HepG2 (cell line): ENCODE measurements around the gene NFATC4. TPM values are rescaled to one million over a fixed set of nuclear protein-coding genes. Genes with fewer than 3 reads are reported as not detected.

ENCODE experiments used
- CREB1 ChIP-seq, 2 experiments: fragments of 450-650 bp in 1 of 2; IDR thresholded peaks; 2 replicates each; pipeline ENCODE4 v1.6.1; 2016 to 2017; ENCODE audit warnings: control low read depth in 1 of 2, mild to moderate bottlenecking in 1 of 2, missing compliant biosample characterization in 1 of 2, missing genetic modification characterization in 1 of 2
- DMAP1 ChIP-seq: IDR thresholded peaks from 2 replicates; pipeline ENCODE4 v1.6.1; 2016
- HES4 ChIP-seq: sonication (generic); formaldehyde crosslinking; IDR thresholded peaks from 2 replicates; pipeline ENCODE4 v1.9.0; 2021; ENCODE audit warnings: mild to moderate bottlenecking, missing genetic modification reagents, borderline replicate concordance
- HOXA9 ChIP-seq: sonication (generic); formaldehyde crosslinking; IDR thresholded peaks from 2 replicates; pipeline ENCODE4 v1.8.1; 2022; ENCODE audit warnings: missing genetic modification reagents, mild to moderate bottlenecking, moderate library complexity, borderline replicate concordance
- MED13 ChIP-seq: sonication (generic); formaldehyde crosslinking; IDR thresholded peaks from 2 replicates; pipeline ENCODE4 v1.5.0; 2020; ENCODE audit warnings: missing genetic modification reagents
- MZF1 ChIP-seq: sonication (generic); formaldehyde crosslinking; IDR thresholded peaks from 2 replicates; pipeline ENCODE4 v1.8.1; 2023; ENCODE audit warnings: mild to moderate bottlenecking, missing genetic modification reagents, borderline replicate concordance
- NCOA5 ChIP-seq: sonication (generic); formaldehyde crosslinking; IDR thresholded peaks from 2 replicates; pipeline ENCODE4 v1.4.0; 2020; ENCODE audit warnings: missing genetic modification reagents
- SKIL ChIP-seq: sonication (generic); formaldehyde crosslinking; IDR thresholded peaks from 2 replicates; pipeline ENCODE4 v1.8.0; 2022; ENCODE audit warnings: missing genetic modification reagents, mild to moderate bottlenecking, moderate library complexity, borderline replicate concordance
- SP1 ChIP-seq, 2 experiments: fragments of 450-650 bp in 1 of 2; sonication (generic) in 1 of 2; formaldehyde crosslinking in 1 of 2; IDR thresholded peaks; 2 replicates each; pipeline versions ENCODE4 v1.4.0 to v1.6.1; 2016 to 2020; ENCODE audit warnings: missing genetic modification reagents in 1 of 2
- ZBTB38 ChIP-seq: sonication (generic); formaldehyde crosslinking; IDR thresholded peaks from 2 replicates; pipeline ENCODE4 v1.5.1; 2020; ENCODE audit warnings: mild to moderate bottlenecking, missing genetic modification reagents
- ZFYVE20 ChIP-seq: sonication (generic); formaldehyde crosslinking; IDR thresholded peaks from 2 replicates; pipeline ENCODE4 v1.8.0; 2023; ENCODE audit warnings: low read depth, mild to moderate bottlenecking, moderate library complexity, missing genetic modification reagents, borderline replicate concordance
- ZNF142 ChIP-seq: sonication (generic); formaldehyde crosslinking; IDR thresholded peaks from 2 replicates; pipeline ENCODE4 v1.4.0; 2020; ENCODE audit warnings: missing genetic modification reagents
- ZNF670 ChIP-seq: sonication (generic); formaldehyde crosslinking; IDR thresholded peaks from 2 replicates; pipeline ENCODE4 v1.8.0; 2022; ENCODE audit warnings: mild to moderate bottlenecking, missing genetic modification reagents, borderline replicate concordance
- polyA plus RNA-seq, 8 experiments: library from polyadenylated mRNA; depleted of rRNA in 3 of 8; stranded (reverse) in 7 of 8; unstranded in 1 of 8; fragments of >200 nt; fragmentation: Illumina TruSeq in 4 of 8; extraction: Trizol in 4 of 8; gene quantifications; 2 replicates each; pipeline versions ENCODE4 v1.2.1 to v1.2.3, GENCODE V29; 2011 to 2016; ENCODE audit warnings: low read depth in 4 of 8, missing spikeins in 1 of 8, mixed read lengths in 1 of 8; ENCODE audit not compliant: insufficient read depth in 1 of 8
- total RNA-seq, 5 experiments: library from RNA; depleted of rRNA; stranded (reverse); fragments of >200 nt; fragmentation: Illumina TruSeq; extraction: Trizol; gene quantifications; 2 replicates each; pipeline ENCODE4 v1.2.3, GENCODE V29; 2016; ENCODE audit warnings: low read depth in 1 of 5
- TF ChIP-seq, protein P1 (sequence below): sonication (generic); formaldehyde crosslinking; IDR thresholded peaks from 2 replicates; pipeline ENCODE4 v1.4.0; 2020; ENCODE audit warnings: mild to moderate bottlenecking, low read depth, missing genetic modification reagents
- TF ChIP-seq, protein P2 (sequence below), 2 experiments: sonication (generic) in 1 of 2; formaldehyde crosslinking in 1 of 2; IDR thresholded peaks; 2 replicates each; pipeline versions ENCODE4 v1.5.1 to v1.6.1; 2011 to 2020; ENCODE audit warnings: borderline replicate concordance in 1 of 2, low read depth in 1 of 2, low read length in 1 of 2, mild to moderate bottlenecking in 1 of 2, missing genetic modification reagents in 1 of 2, moderate library complexity in 1 of 2

The NFATC4 gene
- total and polyA plus RNA-seq, 2 of the 13 experiments (the other 11 are each of a cell fraction or from before 2014, with no cell fraction given) = 0.04 to 0.15 TPM

- TF ChIP-seq ZNF142 (CRISPR knock-in tag) (no peak), MED13 (CRISPR knock-in tag) (no peak), ZFYVE20 (CRISPR knock-in tag) (no peak), DMAP1 (no peak), SKIL (CRISPR knock-in tag) (no peak), HES4 (no peak), CREB1 (IDR thresholded peaks at IDR 0.05) (peak; percentile 47), CREB1 (CRISPR knock-in tag; IDR thresholded peaks at IDR 0.05) (no peak), HOXA9 (CRISPR knock-in tag) (no peak), ZBTB38 (CRISPR knock-in tag) (0 out of 2 replicates have a peak, but pooled peaks have one; percentile 41), SP1 (IDR thresholded peaks at IDR 0.05) (no peak), SP1 (CRISPR knock-in tag; IDR thresholded peaks at IDR 0.05) (no peak), ZNF670 (no peak), MZF1 (CRISPR knock-in tag) (no peak), NCOA5 (CRISPR knock-in tag) (no peak)
- TF ChIP-seq, protein P1, sequence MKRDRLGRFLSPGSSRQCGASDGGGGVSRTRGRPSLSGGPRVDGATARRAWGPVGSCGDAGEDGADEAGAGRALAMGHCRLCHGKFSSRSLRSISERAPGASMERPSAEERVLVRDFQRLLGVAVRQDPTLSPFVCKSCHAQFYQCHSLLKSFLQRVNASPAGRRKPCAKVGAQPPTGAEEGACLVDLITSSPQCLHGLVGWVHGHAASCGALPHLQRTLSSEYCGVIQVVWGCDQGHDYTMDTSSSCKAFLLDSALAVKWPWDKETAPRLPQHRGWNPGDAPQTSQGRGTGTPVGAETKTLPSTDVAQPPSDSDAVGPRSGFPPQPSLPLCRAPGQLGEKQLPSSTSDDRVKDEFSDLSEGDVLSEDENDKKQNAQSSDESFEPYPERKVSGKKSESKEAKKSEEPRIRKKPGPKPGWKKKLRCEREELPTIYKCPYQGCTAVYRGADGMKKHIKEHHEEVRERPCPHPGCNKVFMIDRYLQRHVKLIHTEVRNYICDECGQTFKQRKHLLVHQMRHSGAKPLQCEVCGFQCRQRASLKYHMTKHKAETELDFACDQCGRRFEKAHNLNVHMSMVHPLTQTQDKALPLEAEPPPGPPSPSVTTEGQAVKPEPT (CRISPR knock-in tag) = no peak
- TF ChIP-seq, protein P2, sequence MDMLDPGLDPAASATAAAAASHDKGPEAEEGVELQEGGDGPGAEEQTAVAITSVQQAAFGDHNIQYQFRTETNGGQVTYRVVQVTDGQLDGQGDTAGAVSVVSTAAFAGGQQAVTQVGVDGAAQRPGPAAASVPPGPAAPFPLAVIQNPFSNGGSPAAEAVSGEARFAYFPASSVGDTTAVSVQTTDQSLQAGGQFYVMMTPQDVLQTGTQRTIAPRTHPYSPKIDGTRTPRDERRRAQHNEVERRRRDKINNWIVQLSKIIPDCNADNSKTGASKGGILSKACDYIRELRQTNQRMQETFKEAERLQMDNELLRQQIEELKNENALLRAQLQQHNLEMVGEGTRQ (IDR thresholded peaks at IDR 0.05; ENCODE audit: low read depth, low read length) = 0 out of 2 replicates have a peak, but pooled peaks have one; percentile 6
- TF ChIP-seq, protein P2 (CRISPR knock-in tag; IDR thresholded peaks at IDR 0.05; ENCODE audit: borderline replicate concordance) = no peak
These were observed 38.2 kb upstream of the NFATC4 start (continued) for GRCh38 chr14:24329736-24330135.
